Measurements from ENCODE around the gene BECN2. TPM values are rescaled to one million over a fixed set of nuclear protein-coding genes. Genes with fewer than 3 reads are reported as not detected.

Gene BECN2
- total RNA-seq, 6 experiments from 2014 or later: not detected

GRCh38 chr1:241924080-241924808, 33.3 kb upstream of the BECN2 start:
- no peaks in the 10 kb centered on the region for H3K27me3 ChIP-seq
- no peaks in the 10 kb centered on the region for H3K9me3 ChIP-seq
- intact Hi-C loops (cut with DNase I): no loop called here
- TF ChIP-seq, protein P1, sequence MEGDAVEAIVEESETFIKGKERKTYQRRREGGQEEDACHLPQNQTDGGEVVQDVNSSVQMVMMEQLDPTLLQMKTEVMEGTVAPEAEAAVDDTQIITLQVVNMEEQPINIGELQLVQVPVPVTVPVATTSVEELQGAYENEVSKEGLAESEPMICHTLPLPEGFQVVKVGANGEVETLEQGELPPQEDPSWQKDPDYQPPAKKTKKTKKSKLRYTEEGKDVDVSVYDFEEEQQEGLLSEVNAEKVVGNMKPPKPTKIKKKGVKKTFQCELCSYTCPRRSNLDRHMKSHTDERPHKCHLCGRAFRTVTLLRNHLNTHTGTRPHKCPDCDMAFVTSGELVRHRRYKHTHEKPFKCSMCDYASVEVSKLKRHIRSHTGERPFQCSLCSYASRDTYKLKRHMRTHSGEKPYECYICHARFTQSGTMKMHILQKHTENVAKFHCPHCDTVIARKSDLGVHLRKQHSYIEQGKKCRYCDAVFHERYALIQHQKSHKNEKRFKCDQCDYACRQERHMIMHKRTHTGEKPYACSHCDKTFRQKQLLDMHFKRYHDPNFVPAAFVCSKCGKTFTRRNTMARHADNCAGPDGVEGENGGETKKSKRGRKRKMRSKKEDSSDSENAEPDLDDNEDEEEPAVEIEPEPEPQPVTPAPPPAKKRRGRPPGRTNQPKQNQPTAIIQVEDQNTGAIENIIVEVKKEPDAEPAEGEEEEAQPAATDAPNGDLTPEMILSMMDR (IDR thresholded peaks at IDR 0.05): no peak
- TF ChIP-seq POLR2A (IDR thresholded peaks at IDR 0.05): no peak
- peaks cover 0 to 4% (median 0%) of the 10 kb centered on the region in 4 donors for H3K4me1 ChIP-seq
- 77% methylated on average over 10 of the region's 10 CpGs for WGBS (ENCODE audit: insufficient coverage, low coverage, low lambda C conversion rate, missing lambda C conversion rate)
- ATAC-seq: no peak
- H3K27ac ChIP-seq: no peak overlapping the region
- no peaks in the 10 kb centered on the region for H3K36me3 ChIP-seq
- no peak overlapping the region for H3K4me3 ChIP-seq
- DNase-seq: no peak

GRCh38 chr1:241926141-241926540, 31.4 kb upstream of the BECN2 start:
- no peak overlapping the region for H3K27ac ChIP-seq
- ATAC-seq (no peak), DNase-seq (no peak)
- 68% methylated on average over 5 of the region's 5 CpGs for WGBS (ENCODE audit: insufficient coverage, low coverage, low lambda C conversion rate, missing lambda C conversion rate)
- H3K4me1 ChIP-seq: peaks cover 0 to 4% (median 0%) of the 10 kb centered on the region in 4 donors
- intact Hi-C loops (cut with DNase I): no loop called here
- H3K4me3 ChIP-seq: no peak overlapping the region
- no peaks in the 10 kb centered on the region for H3K36me3 ChIP-seq
- H3K9me3 ChIP-seq: no peaks in the 10 kb centered on the region
- TF ChIP-seq, protein P1 (IDR thresholded peaks at IDR 0.05): no peak
- TF ChIP-seq POLR2A (IDR thresholded peaks at IDR 0.05): no peak
- no peaks in the 10 kb centered on the region for H3K27me3 ChIP-seq

DNA sequence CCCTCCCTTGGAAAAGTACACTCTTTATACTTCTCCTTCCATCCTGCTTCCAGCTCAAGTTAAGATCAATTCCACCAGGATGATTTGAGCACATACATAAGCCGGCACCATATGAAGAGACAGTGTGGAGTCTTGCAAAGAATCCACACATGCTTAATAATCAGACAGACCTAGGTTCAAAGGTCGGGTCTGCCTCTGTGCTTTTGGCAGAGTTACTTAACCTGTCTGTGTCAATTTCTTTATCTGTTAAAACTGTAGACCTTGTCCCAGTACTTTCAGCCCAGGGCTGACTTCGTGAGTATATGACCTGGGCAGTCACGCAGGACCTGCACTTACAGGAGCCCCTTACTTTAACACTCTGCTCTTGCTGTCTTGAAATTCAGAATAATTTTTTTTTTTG, 30.2 kb upstream of the BECN2 start:
- intact Hi-C loops (cut with DNase I): no loop called here
- no peaks in the 10 kb centered on the region for H3K36me3 ChIP-seq
- no peak overlapping the region for H3K4me3 ChIP-seq
- H3K9me3 ChIP-seq: no peaks in the 10 kb centered on the region
- H3K4me1 ChIP-seq: peaks cover 0 to 4% (median 0%) of the 10 kb centered on the region in 4 donors
- no peak overlapping the region for H3K27ac ChIP-seq
- WGBS (ENCODE audit: insufficient coverage, low coverage, low lambda C conversion rate, missing lambda C conversion rate): 25% methylated on average over 4 of the region's 4 CpGs
- ATAC-seq (peak in 3 of 4 donors; percentile 34 to 94 (median 78)), DNase-seq (no peak)
- TF ChIP-seq POLR2A (IDR thresholded peaks at IDR 0.05): no peak
- TF ChIP-seq, protein P1 (IDR thresholded peaks at IDR 0.05): no peak
- no peaks in the 10 kb centered on the region for H3K27me3 ChIP-seq

- no peaks in the 10 kb centered on the region for H3K27me3 ChIP-seq
- H3K9me3 ChIP-seq: no peaks in the 10 kb centered on the region
- ATAC-seq (peak in 1 of 4 donors; percentile 40), DNase-seq (no peak)
- no peaks in the 10 kb centered on the region for H3K36me3 ChIP-seq
- WGBS (ENCODE audit: insufficient coverage, low coverage, low lambda C conversion rate, missing lambda C conversion rate): 29% methylated on average over 3 of the region's 6 CpGs
- intact Hi-C loops (cut with DNase I): no loop called here
- H3K4me1 ChIP-seq: no peaks in the 10 kb centered on the region
- TF ChIP-seq, protein P1 (IDR thresholded peaks at IDR 0.05): no peak
- no peak for TF ChIP-seq POLR2A (IDR thresholded peaks at IDR 0.05)
- H3K27ac ChIP-seq: no peak overlapping the region
- no peak overlapping the region for H3K4me3 ChIP-seq
Observed at GRCh38 chr1:241932845-241933244, 24.7 kb upstream of the BECN2 start.

All from right lobe of liver (tissue), 6 donors.